H1 (cell line): ENCODE measurements around the gene ISM1.

Experiments used
- CEBPB ChIP-seq: IDR thresholded peaks from 2 replicates; pipeline ENCODE4 v1.6.1; 2012; ENCODE audit warnings: low read depth, low read length
- CHD2 ChIP-seq: IDR thresholded peaks from 2 replicates; pipeline ENCODE4 v1.6.1; 2012; ENCODE audit warnings: low read length, improper control_type of control experiment
- GABPA ChIP-seq: IDR thresholded peaks from 2 replicates; pipeline ENCODE4 v1.6.1; 2011; ENCODE audit warnings: mild to moderate bottlenecking, low read length, moderate library complexity, borderline replicate concordance; ENCODE audit not compliant: insufficient read depth
- POLR2A ChIP-seq, 2 experiments: IDR thresholded peaks; 1 replicate in 1 of 2; 2 replicates in 1 of 2; pipeline ENCODE4 v1.6.1; 2011; ENCODE audit warnings: low read depth in 2 of 2, low read length in 2 of 2, mild to moderate bottlenecking in 2 of 2; ENCODE audit errors: control extremely low read depth in 1 of 2
- RFX5 ChIP-seq: IDR thresholded peaks from 2 replicates; pipeline ENCODE4 v1.6.1; 2011; ENCODE audit warnings: low read depth, low read length, improper control_type of control experiment, borderline replicate concordance
- TF ChIP-seq, protein P1 (sequence below), 3 experiments: IDR thresholded peaks; 1 replicate in 2 of 3; 2 replicates in 1 of 3; pipeline versions ENCODE4 v1.5.1 to v1.6.1; 2011; ENCODE audit warnings: low read length in 3 of 3, mild to moderate bottlenecking in 3 of 3, inconsistent platforms in 2 of 3, low read depth in 1 of 3, moderate library complexity in 1 of 3; ENCODE audit not compliant: insufficient read depth in 1 of 3; ENCODE audit errors: control extremely low read depth in 1 of 3
- TF ChIP-seq, protein P2 (sequence below): IDR thresholded peaks from 2 replicates; pipeline ENCODE4 v1.6.1; 2011; ENCODE audit warnings: low read length, improper control_type of control experiment

DNA sequence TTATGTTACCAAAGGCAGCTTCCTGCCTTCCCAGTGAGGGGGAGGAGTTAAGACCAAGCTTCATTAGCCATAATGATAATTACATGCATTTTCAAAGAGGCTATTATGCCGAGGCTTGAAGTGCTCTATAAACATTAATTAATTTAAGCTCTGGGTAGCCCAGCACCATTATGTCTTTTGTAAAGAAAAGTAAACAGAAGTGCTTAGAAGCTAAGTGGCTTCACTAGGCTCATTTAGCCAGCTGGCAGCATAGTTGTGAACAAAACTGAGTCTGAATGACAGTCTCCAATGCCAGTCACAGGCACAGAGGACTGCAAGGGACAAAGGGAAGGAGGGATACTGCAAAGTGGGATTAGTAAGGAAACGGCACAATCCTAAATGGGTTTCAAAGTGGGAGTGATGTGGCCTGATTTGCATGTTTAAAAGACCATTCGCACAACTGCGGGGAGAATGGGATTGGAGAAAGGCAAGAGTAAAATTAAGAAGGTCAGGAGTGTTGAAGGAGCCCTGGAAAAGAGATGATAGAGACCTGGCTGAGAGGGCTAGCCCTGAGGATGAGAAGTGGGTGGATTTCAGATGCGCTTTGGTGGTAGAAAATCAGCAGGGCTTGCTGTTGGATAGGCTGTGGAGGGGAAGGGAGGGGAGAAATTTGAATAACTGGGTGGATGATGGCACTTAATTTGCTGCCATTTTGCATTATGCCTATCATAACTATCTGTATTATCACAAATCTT, 20.1 kb upstream of the ISM1 start:
- TF ChIP-seq CEBPB (no peak), GABPA (no peak), CHD2 (no peak), RFX5 (no peak), POLR2A (IDR thresholded peaks at IDR 0.05; ENCODE audit: control extremely low read depth in 1 of 2, low read depth in 2 of 2, low read length in 2 of 2) (no peak)
- TF ChIP-seq, protein P1, sequence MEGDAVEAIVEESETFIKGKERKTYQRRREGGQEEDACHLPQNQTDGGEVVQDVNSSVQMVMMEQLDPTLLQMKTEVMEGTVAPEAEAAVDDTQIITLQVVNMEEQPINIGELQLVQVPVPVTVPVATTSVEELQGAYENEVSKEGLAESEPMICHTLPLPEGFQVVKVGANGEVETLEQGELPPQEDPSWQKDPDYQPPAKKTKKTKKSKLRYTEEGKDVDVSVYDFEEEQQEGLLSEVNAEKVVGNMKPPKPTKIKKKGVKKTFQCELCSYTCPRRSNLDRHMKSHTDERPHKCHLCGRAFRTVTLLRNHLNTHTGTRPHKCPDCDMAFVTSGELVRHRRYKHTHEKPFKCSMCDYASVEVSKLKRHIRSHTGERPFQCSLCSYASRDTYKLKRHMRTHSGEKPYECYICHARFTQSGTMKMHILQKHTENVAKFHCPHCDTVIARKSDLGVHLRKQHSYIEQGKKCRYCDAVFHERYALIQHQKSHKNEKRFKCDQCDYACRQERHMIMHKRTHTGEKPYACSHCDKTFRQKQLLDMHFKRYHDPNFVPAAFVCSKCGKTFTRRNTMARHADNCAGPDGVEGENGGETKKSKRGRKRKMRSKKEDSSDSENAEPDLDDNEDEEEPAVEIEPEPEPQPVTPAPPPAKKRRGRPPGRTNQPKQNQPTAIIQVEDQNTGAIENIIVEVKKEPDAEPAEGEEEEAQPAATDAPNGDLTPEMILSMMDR (IDR thresholded peaks at IDR 0.05; ENCODE audit: control extremely low read depth in 1 of 3, insufficient read depth in 1 of 3, low read depth in 1 of 3, low read length in 3 of 3) = no peak
- TF ChIP-seq, protein P2, sequence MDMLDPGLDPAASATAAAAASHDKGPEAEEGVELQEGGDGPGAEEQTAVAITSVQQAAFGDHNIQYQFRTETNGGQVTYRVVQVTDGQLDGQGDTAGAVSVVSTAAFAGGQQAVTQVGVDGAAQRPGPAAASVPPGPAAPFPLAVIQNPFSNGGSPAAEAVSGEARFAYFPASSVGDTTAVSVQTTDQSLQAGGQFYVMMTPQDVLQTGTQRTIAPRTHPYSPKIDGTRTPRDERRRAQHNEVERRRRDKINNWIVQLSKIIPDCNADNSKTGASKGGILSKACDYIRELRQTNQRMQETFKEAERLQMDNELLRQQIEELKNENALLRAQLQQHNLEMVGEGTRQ = no peak
